Hindlimb muscle (tissue), 1 donor: ENCODE data around the gene U2AF2. TPM values are rescaled to one million over a fixed set of nuclear protein-coding genes. Genes with fewer than 3 reads are reported as not detected.

Experiments
- DNase-seq: peaks from one replicate; pipeline ENCODE4 v3.0.0-alpha.2; 2013
- polyA plus RNA-seq: library from polyadenylated mRNA; unstranded; fragments of 120-200 nt; gene quantifications from one replicate; pipeline ENCODE4 v1.2.1, GENCODE V29; 2013; ENCODE audit not compliant: insufficient read length

Gene U2AF2
- polyA plus RNA-seq, 1 donor = 123 TPM

GRCh38 chr19:55676889-55677505 is 22.2 kb downstream of the U2AF2 start:
- DNase-seq = no peak

GRCh38 chr19:55677572-55678028 is 22.8 kb downstream of the U2AF2 start:
- no peak for DNase-seq

GRCh38 chr19:55678121-55678671 is 23.4 kb downstream of the U2AF2 start:
- DNase-seq = peak; percentile 31

- no peak for DNase-seq
These were observed 24.8 kb downstream of the U2AF2 start for GRCh38 chr19:55679343-55680257.

- no peak for DNase-seq
These were observed 25.7 kb downstream of the U2AF2 start for GRCh38 chr19:55680339-55681130.

GRCh38 chr19:55681131-55682092 is 26.6 kb downstream of the U2AF2 start:
- no peak for DNase-seq

- no peak for DNase-seq
These were observed 28.8 kb downstream of the U2AF2 start for GRCh38 chr19:55683449-55684261.

- DNase-seq = no peak
These were observed 30.3 kb downstream of the U2AF2 start for GRCh38 chr19:55684946-55685681.

- no peak for DNase-seq
These were observed 30.9 kb downstream of the U2AF2 start for GRCh38 chr19:55685776-55686175.

GRCh38 chr19:55686311-55687050 is 31.6 kb downstream of the U2AF2 start:
- DNase-seq = no peak

GRCh38 chr19:55687281-55688201 is 32.7 kb downstream of the U2AF2 start:
- DNase-seq = no peak

- DNase-seq = peak; percentile 62
These were observed 33.8 kb downstream of the U2AF2 start for GRCh38 chr19:55688422-55689218.

- DNase-seq = no peak
These were observed 34.7 kb downstream of the U2AF2 start for GRCh38 chr19:55689411-55690108.

- DNase-seq = no peak
These were observed 35.4 kb downstream of the U2AF2 start for GRCh38 chr19:55690109-55690768.

- no peak for DNase-seq
These were observed 36.1 kb downstream of the U2AF2 start for GRCh38 chr19:55690769-55691545.
